LNCAP (cell line): Measurements from ENCODE around the gene SDHAF1.

Experiments used
- CTCF ChIP-seq: fragments of 450-650 bp; IDR thresholded peaks from 2 replicates; pipeline ENCODE4 v1.5.1; 2017; ENCODE audit warnings: mild to moderate bottlenecking

The SDHAF1 gene

DNA sequence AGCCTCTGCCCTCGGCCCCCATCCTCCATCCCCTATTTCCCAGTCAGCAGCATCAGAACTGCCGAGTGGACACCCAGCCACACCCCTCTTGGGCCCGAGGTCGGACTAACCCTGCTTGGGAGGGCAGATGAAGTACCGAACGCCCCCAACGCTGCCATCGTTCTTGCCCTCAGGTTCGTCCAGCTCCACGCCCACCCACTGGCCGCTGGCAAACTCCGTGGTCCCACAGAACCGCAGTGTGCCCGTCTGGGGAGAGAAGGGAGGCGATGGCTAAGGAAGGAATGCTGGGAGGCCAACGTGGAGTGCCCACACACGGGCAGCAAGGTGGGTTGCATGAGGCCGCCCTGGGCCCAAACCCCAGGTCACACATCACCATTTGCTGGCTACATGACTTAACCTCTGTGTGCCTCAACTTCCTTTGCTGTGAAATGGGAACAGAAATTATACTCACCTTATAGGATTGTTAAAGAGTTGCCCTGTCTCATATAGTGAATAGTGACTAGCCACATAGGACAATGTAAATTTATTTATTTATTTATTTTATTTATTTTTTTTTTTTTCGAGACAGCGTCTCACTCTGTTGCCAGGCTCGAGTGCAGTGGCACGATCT is 24.2 kb downstream of the SDHAF1 start:
- no peak for TF ChIP-seq CTCF

GRCh38 chr19:36023432-36023831 is 28.4 kb downstream of the SDHAF1 start:
- no peak for TF ChIP-seq CTCF

GRCh38 chr19:36025541-36025940 is 30.6 kb downstream of the SDHAF1 start:
- TF ChIP-seq CTCF, result no peak

DNA sequence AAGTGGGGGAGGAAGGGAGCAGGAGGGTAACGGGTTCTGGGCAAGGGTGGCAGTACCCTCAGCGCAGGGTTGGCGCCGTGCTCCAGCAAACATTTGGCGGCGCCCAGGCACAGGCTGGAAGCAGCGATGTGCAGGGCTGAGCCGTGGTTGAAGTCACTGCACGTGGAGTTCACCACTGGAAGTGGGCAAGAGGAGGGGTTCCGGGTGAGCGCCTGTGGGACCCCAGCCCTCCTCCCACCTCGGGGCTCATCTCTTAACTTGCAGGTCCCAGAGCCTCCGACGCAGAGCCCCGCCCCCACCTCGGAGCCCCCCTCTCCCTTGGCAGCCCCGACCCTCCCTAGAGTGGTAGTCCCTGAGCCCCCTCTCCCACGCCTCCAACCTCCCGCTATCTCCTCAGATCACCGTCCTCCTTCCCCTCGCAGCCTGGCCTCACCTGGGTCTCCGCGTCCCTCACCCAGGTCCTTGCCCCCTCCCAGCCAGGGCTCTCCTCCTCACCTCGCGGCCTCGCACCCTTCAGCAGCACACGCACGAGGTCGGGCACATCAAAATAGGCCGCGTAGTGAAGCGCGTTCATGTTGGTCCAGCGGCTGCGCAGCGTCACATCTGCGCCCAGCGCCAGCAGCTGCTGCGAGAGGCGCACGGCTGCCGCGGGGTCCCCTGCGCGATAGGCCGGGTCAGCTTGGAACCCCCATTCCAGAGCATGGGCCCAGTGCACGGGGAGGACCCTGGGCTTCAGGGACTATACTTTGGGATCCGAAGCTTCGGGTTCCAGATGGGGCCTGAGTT is 31.3 kb downstream of the SDHAF1 start:
- TF ChIP-seq CTCF, result no peak

GRCh38 chr19:36027696-36028095 is 32.7 kb downstream of the SDHAF1 start:
- no peak for TF ChIP-seq CTCF

GRCh38 chr19:36028313-36029041 is 33.5 kb downstream of the SDHAF1 start:
- no peak for TF ChIP-seq CTCF

GRCh38 chr19:36030264-36031148 is 35.5 kb downstream of the SDHAF1 start:
- TF ChIP-seq CTCF, result no peak
